Measurements from ENCODE around the gene IGSF5. TPM values are rescaled to one million over a fixed set of nuclear protein-coding genes. Genes with fewer than 3 reads are reported as not detected.
"Not testable (repeated sequence)": the region's sequence is repeated elsewhere in the genome, so short reads cannot be mapped to it uniquely, and the experiment has no call there.

IGSF5 gene
- total RNA-seq, result under 1 TPM in 1 of 4 donors, not detected in 3; 0.27 TPM

DNA sequence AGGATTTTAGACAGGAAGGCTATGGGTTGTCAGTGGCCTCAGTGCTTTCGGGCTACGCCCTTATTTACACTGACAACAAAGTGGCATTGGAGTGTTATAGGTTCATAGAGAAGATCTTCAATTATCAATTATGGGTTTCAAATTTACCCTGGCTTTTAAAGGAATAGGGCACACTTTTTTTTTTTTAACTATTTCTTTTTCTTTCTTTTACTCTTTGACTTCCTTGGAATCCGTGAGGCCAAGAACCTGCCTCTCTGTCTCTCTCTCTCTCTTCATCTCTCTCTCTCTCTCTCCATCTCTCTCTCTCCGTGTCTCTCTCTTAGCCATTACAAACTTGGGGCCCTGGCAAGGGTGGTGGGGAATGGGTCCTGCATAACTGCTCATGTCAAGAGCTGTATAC is at the start of gene IGSF5:
Gene IGSF5, plus strand, starts transcription at position 301 of the 400 bp plus-strand sequence. CDS start 327 bp downstream, outside the sequence.
- H3K9me3 ChIP-seq; H3K27ac ChIP-seq; in situ Hi-C loops (cut with MboI; ENCODE audit: low pct_ligation_motif_present in 1 of 4, low pct_unique_long_range_greater_than_20kb in 1 of 4, low sequenced_read_pairs in 3 of 4); H3K36me3 ChIP-seq; H3K4me1 ChIP-seq; intact Hi-C loops (cut with DNase I; ENCODE audit: low total_unique reads); H3K4me3 ChIP-seq; DNase-seq; H3K27me3 ChIP-seq: not testable (repeated sequence)
- WGBS, 2 donors (ENCODE audit: low coverage in 1 of 2), result 65 to 78% methylated on average over 4 of the region's 4 CpGs

GRCh38 chr21:39696196-39696595 is 48.8 kb upstream of the IGSF5 start:
- Histone ChIP-seq H3K9me3 (no peaks in the 10 kb centered on the region), H3K27me3 (no peaks in the 10 kb centered on the region), H3K4me1 (peaks cover 0 to 3% (median 0%) of the 10 kb centered on the region in 4 donors), H3K4me3 (no peak overlapping the region), H3K36me3 (no peaks in the 10 kb centered on the region), H3K27ac (no peak overlapping the region)
- TF ChIP-seq POLR2AphosphoS5 (IDR thresholded peaks at IDR 0.05) (no peak), POLR2A (IDR thresholded peaks at IDR 0.05) (no peak)
- in situ Hi-C loops (cut with MboI; ENCODE audit: low pct_ligation_motif_present in 1 of 4, low pct_unique_long_range_greater_than_20kb in 1 of 4, low sequenced_read_pairs in 3 of 4), result no loop called here
- whole genome bisulfite sequencing, 2 donors (ENCODE audit: low coverage in 1 of 2), result 88 to 92% methylated on average over 7 of the region's 7 CpGs
- intact Hi-C loops (cut with DNase I; ENCODE audit: low total_unique reads), result no loop called here
- no peak for DNase-seq

DNA sequence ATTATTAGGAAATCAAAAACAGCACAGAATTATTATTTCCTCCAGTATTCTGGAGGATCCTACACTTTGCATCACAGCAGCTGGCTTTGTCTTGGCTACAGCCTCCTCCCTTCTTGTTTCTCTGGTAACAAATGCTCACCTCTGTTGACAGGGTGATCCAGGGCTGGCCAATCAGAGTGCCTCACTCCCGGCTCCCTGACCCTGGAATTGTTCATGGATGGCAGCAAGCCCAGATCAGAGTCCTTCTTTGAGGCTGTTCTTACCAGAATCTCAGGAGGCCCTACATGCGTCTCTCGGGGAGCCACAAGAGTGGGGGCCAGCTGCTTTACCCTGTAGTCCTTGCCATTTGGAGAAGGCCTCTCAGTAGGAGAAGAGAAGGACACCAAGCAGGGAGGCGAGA is 48.4 kb upstream of the IGSF5 start:
- in situ Hi-C loops (cut with MboI; ENCODE audit: low pct_ligation_motif_present in 1 of 4, low pct_unique_long_range_greater_than_20kb in 1 of 4, low sequenced_read_pairs in 3 of 4) (no loop called here), intact Hi-C loops (cut with DNase I; ENCODE audit: low total_unique reads) (no loop called here)
- Histone ChIP-seq H3K27ac (no peak overlapping the region), H3K9me3 (no peaks in the 10 kb centered on the region), H3K36me3 (no peaks in the 10 kb centered on the region), H3K4me3 (no peak overlapping the region), H3K4me1 (peaks cover 0 to 3% (median 0%) of the 10 kb centered on the region in 4 donors), H3K27me3 (no peaks in the 10 kb centered on the region)
- whole genome bisulfite sequencing, 2 donors (ENCODE audit: low coverage in 1 of 2), result 52% methylated on average over 4 of the region's 4 CpGs; no CpG with 5 or more reads in 1 of the 2 donors
- TF ChIP-seq POLR2AphosphoS5 (IDR thresholded peaks at IDR 0.05) (no peak), EP300 (IDR thresholded peaks at IDR 0.05; ENCODE audit: low read depth) (no peak), POLR2A (IDR thresholded peaks at IDR 0.05) (no peak)
- TF ChIP-seq, protein P1, sequence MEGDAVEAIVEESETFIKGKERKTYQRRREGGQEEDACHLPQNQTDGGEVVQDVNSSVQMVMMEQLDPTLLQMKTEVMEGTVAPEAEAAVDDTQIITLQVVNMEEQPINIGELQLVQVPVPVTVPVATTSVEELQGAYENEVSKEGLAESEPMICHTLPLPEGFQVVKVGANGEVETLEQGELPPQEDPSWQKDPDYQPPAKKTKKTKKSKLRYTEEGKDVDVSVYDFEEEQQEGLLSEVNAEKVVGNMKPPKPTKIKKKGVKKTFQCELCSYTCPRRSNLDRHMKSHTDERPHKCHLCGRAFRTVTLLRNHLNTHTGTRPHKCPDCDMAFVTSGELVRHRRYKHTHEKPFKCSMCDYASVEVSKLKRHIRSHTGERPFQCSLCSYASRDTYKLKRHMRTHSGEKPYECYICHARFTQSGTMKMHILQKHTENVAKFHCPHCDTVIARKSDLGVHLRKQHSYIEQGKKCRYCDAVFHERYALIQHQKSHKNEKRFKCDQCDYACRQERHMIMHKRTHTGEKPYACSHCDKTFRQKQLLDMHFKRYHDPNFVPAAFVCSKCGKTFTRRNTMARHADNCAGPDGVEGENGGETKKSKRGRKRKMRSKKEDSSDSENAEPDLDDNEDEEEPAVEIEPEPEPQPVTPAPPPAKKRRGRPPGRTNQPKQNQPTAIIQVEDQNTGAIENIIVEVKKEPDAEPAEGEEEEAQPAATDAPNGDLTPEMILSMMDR (IDR thresholded peaks at IDR 0.05), result no peak
- DNase-seq, result peak; percentile 50

GRCh38 chr21:39700318-39700717 is 44.7 kb upstream of the IGSF5 start:
- no peaks in the 10 kb centered on the region for H3K36me3 ChIP-seq
- WGBS, 2 donors (ENCODE audit: low coverage in 1 of 2), result 41 to 58% methylated on average over 2 of the region's 2 CpGs
- in situ Hi-C loops (cut with MboI; ENCODE audit: low pct_ligation_motif_present in 1 of 4, low pct_unique_long_range_greater_than_20kb in 1 of 4, low sequenced_read_pairs in 3 of 4) (no loop called here), intact Hi-C loops (cut with DNase I; ENCODE audit: low total_unique reads) (no loop called here)
- no peaks in the 10 kb centered on the region for H3K27me3 ChIP-seq
- H3K9me3 ChIP-seq, result peaks cover 0 to 7% of the 10 kb centered on the region in 2 donors
- no peak for DNase-seq
- H3K4me1 ChIP-seq, result peaks cover 0 to 3% (median 0%) of the 10 kb centered on the region in 4 donors
- TF ChIP-seq EP300 (IDR thresholded peaks at IDR 0.05; ENCODE audit: low read depth), result no peak
- TF ChIP-seq, protein P1 (IDR thresholded peaks at IDR 0.05), result no peak
- no peak for TF ChIP-seq POLR2A (IDR thresholded peaks at IDR 0.05)
- no peak for TF ChIP-seq POLR2AphosphoS5 (IDR thresholded peaks at IDR 0.05)
- no peak overlapping the region for H3K27ac ChIP-seq
- no peak overlapping the region for H3K4me3 ChIP-seq

DNA sequence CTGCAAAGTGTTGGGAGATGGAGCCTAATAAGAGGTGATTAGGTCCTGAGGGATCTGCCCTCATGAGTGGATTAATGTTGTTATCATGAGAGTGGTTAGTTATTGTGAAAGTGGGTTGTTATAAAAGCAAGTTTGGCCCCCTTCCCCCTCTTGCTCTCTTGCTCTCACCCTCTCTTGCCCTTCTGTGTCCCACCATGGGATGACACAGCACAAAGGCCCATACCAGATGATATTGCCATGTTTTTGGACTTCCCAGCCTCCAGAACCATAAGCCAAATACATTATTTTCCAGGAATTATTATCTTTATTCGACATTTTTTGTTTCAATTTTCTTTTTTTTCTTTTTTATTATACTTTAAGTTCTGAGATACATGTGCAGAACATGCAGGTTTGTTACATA is 41.4 kb upstream of the IGSF5 start:
- no peaks in the 10 kb centered on the region for H3K36me3 ChIP-seq
- H3K4me3 ChIP-seq, result no peak overlapping the region
- in situ Hi-C loops (cut with MboI; ENCODE audit: low pct_ligation_motif_present in 1 of 4, low pct_unique_long_range_greater_than_20kb in 1 of 4, low sequenced_read_pairs in 3 of 4), result no loop called here
- H3K9me3 ChIP-seq, result peaks cover 0 to 7% of the 10 kb centered on the region in 2 donors
- no peak overlapping the region for H3K27ac ChIP-seq
- no peaks in the 10 kb centered on the region for H3K4me1 ChIP-seq
- intact Hi-C loops (cut with DNase I; ENCODE audit: low total_unique reads), result no loop called here
- H3K27me3 ChIP-seq, result no peaks in the 10 kb centered on the region
- 76 to 100% methylated on average over 1 of the region's 1 CpG for WGBS, 2 donors (ENCODE audit: low coverage in 1 of 2)
- no peak for DNase-seq
- TF ChIP-seq POLR2A (IDR thresholded peaks at IDR 0.05), result no peak
- no peak for TF ChIP-seq POLR2AphosphoS5 (IDR thresholded peaks at IDR 0.05)
- no peak for TF ChIP-seq EP300 (IDR thresholded peaks at IDR 0.05; ENCODE audit: low read depth)
- TF ChIP-seq, protein P1 (IDR thresholded peaks at IDR 0.05), result no peak

Data from transverse colon (tissue), 4 donors.